OCI-LY1 (cell line): ENCODE results near the gene KRT23.

Experiments
- H2AFZ ChIP-seq: fragments of 200-600 bp; sonication (generic), shearing (Covaris generic); 2 replicates; pipeline ENCODE4 v1.6.0; 2014; ENCODE audit warnings: antibody characterized with exemption, mild to moderate bottlenecking, low read length
- H3F3A ChIP-seq: fragments of 200-600 bp; sonication (generic), shearing (Covaris generic); 2 replicates; pipeline ENCODE4 v1.6.0; 2014; ENCODE audit warnings: mild to moderate bottlenecking, antibody characterized with exemption, low read length, moderate library complexity; ENCODE audit not compliant: insufficient read depth
- H3K27ac ChIP-seq: fragments of 200-600 bp; sonication (generic); 2 replicates; pipeline ENCODE4 v1.5.1; 2014; ENCODE audit warnings: low read length, mixed run types, mild to moderate bottlenecking, low read depth; ENCODE audit not compliant: poor library complexity, severe bottlenecking
- H3K27me3 ChIP-seq: fragments of 200-600 bp; sonication (generic); 2 replicates; pipeline ENCODE4 v1.6.0; 2014; ENCODE audit warnings: antibody characterized with exemption, mild to moderate bottlenecking, low read length, moderate library complexity; ENCODE audit not compliant: insufficient read depth
- H3K36me3 ChIP-seq: fragments of 200-600 bp; sonication (generic); 2 replicates; pipeline ENCODE4 v1.6.1; 2014; ENCODE audit warnings: mild to moderate bottlenecking, antibody characterized with exemption, low read length, moderate library complexity, mixed read lengths; ENCODE audit not compliant: insufficient read depth
- H3K4me1 ChIP-seq: fragments of 200-600 bp; sonication (generic); 2 replicates; pipeline ENCODE4 v1.5.1; 2014; ENCODE audit warnings: mild to moderate bottlenecking, low read length, moderate library complexity; ENCODE audit not compliant: insufficient read depth, severe bottlenecking
- H3K4me2 ChIP-seq: fragments of 200-600 bp; sonication (generic), shearing (Covaris generic); 2 replicates; pipeline ENCODE4 v1.6.1; 2014; ENCODE audit warnings: low read length
- H3K4me3 ChIP-seq: fragments of 200-600 bp; sonication (generic); 2 replicates; pipeline ENCODE4 v1.5.1; 2014; ENCODE audit warnings: low read length, low read depth, mild to moderate bottlenecking, mixed read lengths; ENCODE audit not compliant: poor library complexity, severe bottlenecking
- H3K79me2 ChIP-seq: fragments of 200-600 bp; shearing (Covaris generic); 2 replicates; pipeline ENCODE4 v1.6.1; 2016; ENCODE audit warnings: mixed run types, low read length, mixed read lengths; ENCODE audit not compliant: insufficient read depth
- H3K9ac ChIP-seq: fragments of 200-600 bp; sonication (generic), shearing (Covaris generic); 2 replicates; pipeline ENCODE4 v1.6.1; 2014; ENCODE audit warnings: mild to moderate bottlenecking, low read length, mixed read lengths
- H3K9me2 ChIP-seq: fragments of 200-600 bp; sonication (generic), shearing (Covaris generic); 2 replicates; pipeline ENCODE4 v1.6.1; 2014; ENCODE audit warnings: low read depth, mild to moderate bottlenecking, low read length, mixed read lengths
- H3K9me3 ChIP-seq: fragments of 200-600 bp; shearing (Covaris generic); 2 replicates; pipeline ENCODE4 v1.6.1; 2014; ENCODE audit warnings: low read length, mixed read lengths
- H4K20me1 ChIP-seq: fragments of 200-600 bp; sonication (generic), shearing (Covaris generic); 2 replicates; pipeline ENCODE4 v1.6.0; 2016; ENCODE audit warnings: mild to moderate bottlenecking, low read length; ENCODE audit not compliant: insufficient read depth
- CTCF ChIP-seq: fragments of 200-600 bp; sonication (generic), shearing (Covaris generic); IDR thresholded peaks from 2 replicates; pipeline ENCODE4 v1.5.1; 2017; ENCODE audit warnings: mild to moderate bottlenecking, antibody characterized with exemption, low read length, moderate library complexity, mixed read lengths
- EZH2 ChIP-seq: fragments of 200-600 bp; sonication (generic), shearing (Covaris generic); IDR thresholded peaks from 2 replicates; pipeline ENCODE4 v1.8.0; 2017; ENCODE audit warnings: borderline replicate concordance, mixed run types, mild to moderate bottlenecking, antibody characterized with exemption, low read length, moderate library complexity, mixed read lengths

Gene KRT23

GRCh38 chr17:40952661-40953060 is 15.2 kb upstream of the KRT23 start:
- Histone ChIP-seq H3K36me3 (no peaks in the 10 kb centered on the region), H3K9me2 (no peaks in the 10 kb centered on the region), H3K4me3 (no peak overlapping the region), H3K4me1 (no peaks in the 10 kb centered on the region), H3K4me2 (no peak overlapping the region), H3K27me3 (no peaks in the 10 kb centered on the region), H3K9ac (no peak overlapping the region), H3K27ac (no peak overlapping the region), H2AFZ (no peak overlapping the region), H3F3A (no peaks in the 10 kb centered on the region), H4K20me1 (no peaks in the 10 kb centered on the region), H3K9me3 (no peaks in the 10 kb centered on the region), H3K79me2 (no peaks in the 10 kb centered on the region)
- TF ChIP-seq EZH2 (no peak), CTCF (no peak)

GRCh38 chr17:40952154-40952553 is 14.7 kb upstream of the KRT23 start:
- Histone ChIP-seq H3K4me2 (no peak overlapping the region), H3K27ac (no peak overlapping the region), H3K36me3 (no peaks in the 10 kb centered on the region), H3K4me3 (no peak overlapping the region), H3F3A (no peaks in the 10 kb centered on the region), H3K79me2 (no peaks in the 10 kb centered on the region), H3K4me1 (no peaks in the 10 kb centered on the region), H4K20me1 (no peaks in the 10 kb centered on the region), H2AFZ (no peak overlapping the region), H3K9ac (no peak overlapping the region), H3K9me3 (no peaks in the 10 kb centered on the region), H3K9me2 (no peaks in the 10 kb centered on the region), H3K27me3 (no peaks in the 10 kb centered on the region)
- TF ChIP-seq CTCF, result no peak
- no peak for TF ChIP-seq EZH2

GRCh38 chr17:40951011-40951622 is 13.7 kb upstream of the KRT23 start:
- no peak for TF ChIP-seq CTCF
- no peak for TF ChIP-seq EZH2
- Histone ChIP-seq H4K20me1 (no peaks in the 10 kb centered on the region), H3K27me3 (no peaks in the 10 kb centered on the region; the same call in 1 of the 2 replicates), H3K4me3 (no peak overlapping the region), H3F3A (no peaks in the 10 kb centered on the region), H3K4me2 (no peak overlapping the region), H3K9me2 (no peaks in the 10 kb centered on the region), H3K9ac (no peak overlapping the region), H3K79me2 (no peaks in the 10 kb centered on the region), H3K4me1 (no peaks in the 10 kb centered on the region), H3K9me3 (no peaks in the 10 kb centered on the region), H2AFZ (no peak overlapping the region), H3K27ac (no peak overlapping the region), H3K36me3 (no peaks in the 10 kb centered on the region)
